H1 (cell line): ENCODE results near the gene TMEM135. TPM values are rescaled to one million over a fixed set of nuclear protein-coding genes. Genes with fewer than 3 reads are reported as not detected.

ENCODE experiments used
- CTCF ChIA-PET: fragments of 300-600 bp; sonication (Branson Sonifier 250); formaldehyde crosslinking; loops from one replicate; lab custom pipeline; 2021; ENCODE audit not compliant: partially characterized antibody; lab: Charles Lee
- POLR2A ChIA-PET: fragments of 300-600 bp; sonication (Branson Sonifier 250); formaldehyde crosslinking; loops from one replicate; lab custom pipeline; 2021; ENCODE audit warnings: inconsistent platforms; ENCODE audit not compliant: partially characterized antibody; lab: Charles Lee
- DNase-seq, 2 experiments: peaks; one replicate each; pipeline versions ENCODE4 v3.0.0 to v3.0.0-alpha.2; 2010 to 2022; ENCODE audit warnings: low spot score in 2 of 2, low read depth in 1 of 2, mixed read lengths in 1 of 2
- FAIRE-seq: peaks from 2 replicates; lab custom pipeline; 2011; peaks lifted over from hg19 to GRCh38; lab: Jason Lieb, UNC
- H2AFZ ChIP-seq: 2 replicates; pipeline ENCODE4 v1.8.1; 2012; ENCODE audit warnings: low read length, inconsistent platforms
- H2AK5ac ChIP-seq: 2 replicates; pipeline ENCODE4 v1.6.1; 2013; ENCODE audit warnings: low read depth, low read length
- H2BK120ac ChIP-seq: replicated peaks from 2 replicates; pipeline ENCODE3; 2013; ENCODE audit warnings: low read depth, low read length, inconsistent platforms
- H2BK12ac ChIP-seq: 2 replicates; pipeline ENCODE4 v1.6.1; 2013; ENCODE audit warnings: low read depth, low read length
- H2BK15ac ChIP-seq: 2 replicates; pipeline ENCODE4 v1.6.1; 2013; ENCODE audit warnings: low read length
- H2BK20ac ChIP-seq: 2 replicates; pipeline ENCODE4 v1.6.1; 2013; ENCODE audit warnings: low read length
- H2BK5ac ChIP-seq: 2 replicates; pipeline ENCODE4 v1.6.1; 2013; ENCODE audit warnings: low read depth, low read length
- H3K14ac ChIP-seq: 2 replicates; pipeline ENCODE4 v1.6.1; 2013; ENCODE audit warnings: inconsistent platforms; ENCODE audit not compliant: insufficient read length
- H3K18ac ChIP-seq: 2 replicates; pipeline ENCODE4 v1.6.1; 2013; ENCODE audit warnings: low read length; ENCODE audit errors: extremely low read depth
- H3K23ac ChIP-seq: 2 replicates; pipeline ENCODE4 v1.6.1; 2013; ENCODE audit warnings: inconsistent platforms; ENCODE audit not compliant: insufficient read length
- H3K23me2 ChIP-seq: 2 replicates; pipeline ENCODE4 v1.6.1; 2013; ENCODE audit warnings: low read depth, low read length
- H3K27ac ChIP-seq: 2 replicates; pipeline ENCODE4 v1.6.1; 2011; ENCODE audit warnings: low read depth, low read length, inconsistent platforms
- H3K27me3 ChIP-seq, 4 experiments: replicated peaks in 1 of 4; 1 replicate in 1 of 4; 2 replicates in 3 of 4; pipeline versions ENCODE4 v1.6.1 to v1.8.1; 2011 to 2013; ENCODE audit warnings: low read length in 3 of 4, mild to moderate bottlenecking in 3 of 4, inconsistent platforms in 2 of 4, mixed read lengths in 2 of 4, moderate library complexity in 1 of 4; ENCODE audit not compliant: control insufficient read depth in 3 of 4, insufficient read depth in 3 of 4; ENCODE audit errors: extremely low read depth in 1 of 4
- H3K36me3 ChIP-seq, 4 experiments: 2 replicates each; pipeline versions ENCODE4 v1.6.1 to v1.8.1; 2011 to 2013; ENCODE audit warnings: mild to moderate bottlenecking in 4 of 4, low read length in 3 of 4, moderate library complexity in 2 of 4, control low read depth in 1 of 4, inconsistent platforms in 1 of 4; ENCODE audit not compliant: insufficient read depth in 4 of 4, control insufficient read depth in 2 of 4
- H3K4ac ChIP-seq: replicated peaks from 2 replicates; pipeline ENCODE3; 2013; ENCODE audit warnings: low read length, low read depth, mixed read lengths, inconsistent platforms; ENCODE audit not compliant: insufficient read length
- H3K4me1 ChIP-seq, 4 experiments: replicated peaks in 1 of 4; 1 replicate in 1 of 4; 2 replicates in 3 of 4; pipeline versions ENCODE4 v1.6.1 to v1.8.1; 2011 to 2013; ENCODE audit warnings: low read length in 3 of 4, inconsistent platforms in 2 of 4, mixed read lengths in 1 of 4; ENCODE audit not compliant: insufficient read depth in 4 of 4, control insufficient read depth in 3 of 4
- H3K4me2 ChIP-seq, 2 experiments: 2 replicates each; pipeline versions ENCODE4 v1.6.1 to v1.8.1; 2011 to 2013; ENCODE audit warnings: low read depth in 2 of 2, low read length in 2 of 2, control low read depth in 1 of 2, inconsistent platforms in 1 of 2, mild to moderate bottlenecking in 1 of 2; ENCODE audit not compliant: insufficient read depth in 1 of 2
- H3K4me3 ChIP-seq, 4 experiments: fragments of 200-600, 300-600 bp in 1 of 4; sonication (generic), shearing (Covaris generic), sonication (Bioruptor Twin) in 1 of 4; 2 replicates each; pipeline versions ENCODE4 v1.5.1 to v1.8.1; 2011 to 2016; ENCODE audit warnings: low read length in 4 of 4, low read depth in 3 of 4, control low read depth in 2 of 4, inconsistent platforms in 2 of 4, mild to moderate bottlenecking in 2 of 4, mixed read lengths in 1 of 4, moderate library complexity in 1 of 4; ENCODE audit not compliant: insufficient read depth in 2 of 4; ENCODE audit errors: extremely low read depth in 1 of 4
- H3K56ac ChIP-seq: replicated peaks from 2 replicates; pipeline ENCODE3; 2013; ENCODE audit warnings: low read depth, mild to moderate bottlenecking, mixed read lengths, low read length, inconsistent platforms; ENCODE audit not compliant: insufficient read length
- H3K79me1 ChIP-seq: 2 replicates; pipeline ENCODE4 v1.6.1; 2013; ENCODE audit warnings: low read depth, low read length, control low read depth
- H3K79me2 ChIP-seq, 2 experiments: 2 replicates each; pipeline versions ENCODE4 v1.6.1 to v1.8.1; 2012 to 2013; ENCODE audit warnings: low read length in 2 of 2, mild to moderate bottlenecking in 2 of 2, inconsistent platforms in 1 of 2; ENCODE audit not compliant: insufficient read depth in 2 of 2, control insufficient read depth in 1 of 2
- H3K9ac ChIP-seq, 4 experiments: replicated peaks in 1 of 4; 1 replicate in 1 of 4; 2 replicates in 3 of 4; pipeline versions ENCODE4 v1.6.1 to v1.8.1; 2011 to 2013; ENCODE audit warnings: low read depth in 3 of 4, low read length in 3 of 4, control low read depth in 2 of 4, mild to moderate bottlenecking in 2 of 4, moderate library complexity in 2 of 4, inconsistent platforms in 1 of 4; ENCODE audit errors: extremely low read depth in 1 of 4
- H3K9me3 ChIP-seq, 2 experiments: 2 replicates each; pipeline versions ENCODE4 v1.6.1 to v1.8.1; 2012 to 2013; ENCODE audit warnings: mild to moderate bottlenecking in 2 of 2, moderate library complexity in 2 of 2, control low read depth in 1 of 2, inconsistent platforms in 1 of 2, low read depth in 1 of 2, low read length in 1 of 2, mixed read lengths in 1 of 2; ENCODE audit not compliant: insufficient read depth in 2 of 2
- H4K20me1 ChIP-seq, 2 experiments: replicated peaks in 1 of 2; 2 replicates each; pipeline versions ENCODE3 to v1.8.1; 2011 to 2013; ENCODE audit warnings: inconsistent platforms in 2 of 2, low read length in 2 of 2, mild to moderate bottlenecking in 1 of 2; ENCODE audit not compliant: insufficient read depth in 2 of 2, control insufficient read depth in 1 of 2
- H4K5ac ChIP-seq: 2 replicates; pipeline ENCODE4 v1.6.1; 2013; ENCODE audit warnings: low read length, low read depth, mixed read lengths, inconsistent platforms; ENCODE audit not compliant: insufficient read length
- H4K8ac ChIP-seq: 2 replicates; pipeline ENCODE4 v1.8.0; 2013; ENCODE audit warnings: mild to moderate bottlenecking, moderate library complexity, low read length, inconsistent platforms; ENCODE audit not compliant: insufficient read depth; ENCODE audit errors: extremely low read depth
- H4K91ac ChIP-seq: replicated peaks from 2 replicates; pipeline ENCODE3; 2013; ENCODE audit warnings: low read length, mixed read lengths, inconsistent platforms; ENCODE audit not compliant: insufficient read length
- BCL11A ChIP-seq, 2 experiments: IDR thresholded peaks; one replicate each; pipeline ENCODE4 v1.6.1; 2011; ENCODE audit warnings: low read depth in 2 of 2, low read length in 2 of 2, mild to moderate bottlenecking in 2 of 2
- CHD1 ChIP-seq: IDR thresholded peaks from 2 replicates; pipeline ENCODE4 v1.6.1; 2012; ENCODE audit warnings: low read depth, low read length, improper control_type of control experiment
- POU5F1 ChIP-seq: IDR thresholded peaks from 2 replicates; pipeline ENCODE4 v1.6.1; 2011; ENCODE audit warnings: low read depth, mild to moderate bottlenecking, low read length, moderate library complexity
- SP2 ChIP-seq: IDR thresholded peaks from 2 replicates; pipeline ENCODE4 v1.6.1; 2012; ENCODE audit warnings: mild to moderate bottlenecking, low read length, inconsistent platforms
- WGBS, 2 experiments: shearing (Covaris generic) in 1 of 2; methylation state at CpG; one replicate each; pipeline versions ENCODE4 v1.1.6 to v1.1.7; 2013 to 2015; ENCODE audit warnings: low lambda C conversion rate in 2 of 2, mixed read lengths in 2 of 2, inconsistent platforms in 1 of 2, low coverage in 1 of 2, missing lambda C conversion rate in 1 of 2; ENCODE audit not compliant: insufficient replicate concordance in 2 of 2, insufficient coverage in 1 of 2, insufficient read length in 1 of 2; ENCODE audit errors: extremely low coverage in 1 of 2, missing lambda C conversion rate in 1 of 2; 5-methylcytosine and 5-hydroxymethylcytosine counted together
- polyA plus RNA-seq, 7 experiments: library from polyadenylated mRNA; depleted of rRNA in 3 of 7; stranded (reverse) in 5 of 7; unstranded in 2 of 7; fragments of >200 nt in 5 of 7; fragments of 200-250 nt in 2 of 7; gene quantifications; 1 replicate in 5 of 7; 2 replicates in 1 of 7; 4 replicates in 1 of 7; pipeline versions ENCODE4 v1.2.1 to v1.2.3, GENCODE V29; 2011 to 2013; ENCODE audit warnings: missing spikeins in 2 of 7, mixed read lengths in 2 of 7
- total RNA-seq: library from RNA; stranded (reverse); fragmentation: NEBNext Ultra II Directional; extraction: Animal tissue kit (Norgen Biotek cat#: 25700); gene quantifications from 2 replicates; pipeline ENCODE4 v1.2.1, GENCODE V29; 2021

The TMEM135 gene
- total and polyA plus RNA-seq, 2 of the 8 experiments (the other 6 are each of a cell fraction or from before 2014, with no cell fraction given) = 9.3 to 31.3 TPM

GRCh38 chr11:87258171-87258833 is 220.6 kb downstream of the TMEM135 start:
- FAIRE-seq = no peak
- TF ChIP-seq SP2 = no peak
- TF ChIP-seq CHD1 = no peak
- TF ChIP-seq BCL11A (IDR thresholded peaks at IDR 0.05; ENCODE audit: low read depth in 2 of 2, low read length in 2 of 2) = no peak
- no peak for TF ChIP-seq POU5F1

More at GRCh38 chr11:87258171-87258833, 220.6 kb downstream of the TMEM135 start:
- no peak for DNase-seq
- H4K20me1 ChIP-seq = peaks cover 0 to 1% of the 10 kb centered on the region in 2 experiments
- H2AFZ ChIP-seq = no peak overlapping the region
- no peak overlapping the region for H2AK5ac ChIP-seq
- H3K27ac ChIP-seq = no peak overlapping the region
- no peak overlapping the region for H2BK15ac ChIP-seq
- H3K4me3 ChIP-seq = no peak overlapping the region
- H3K23me2 ChIP-seq = no peaks in the 10 kb centered on the region
- no peaks in the 10 kb centered on the region for H3K27me3 ChIP-seq
- no peak overlapping the region for H4K91ac ChIP-seq
- no peak overlapping the region for H2BK20ac ChIP-seq
- no peak overlapping the region for H3K4me2 ChIP-seq
- no peaks in the 10 kb centered on the region for H3K9me3 ChIP-seq
- no peak overlapping the region for H4K5ac ChIP-seq
- H2BK5ac ChIP-seq = no peak overlapping the region
- no peak overlapping the region for H3K9ac ChIP-seq
- no peak overlapping the region for H3K18ac ChIP-seq
- no peaks in the 10 kb centered on the region for H3K79me2 ChIP-seq
- no peak overlapping the region for H4K8ac ChIP-seq
- H3K23ac ChIP-seq = no peak overlapping the region
- H3K4ac ChIP-seq = no peak overlapping the region
- ChIA-PET POLR2A (no interaction called here), CTCF (interaction anchor here (0.7 kb wide), 1 partner anchor 269 kb away, joined by 3 read pairs; no protein-coding TSS in a partner anchor)
- H3K36me3 ChIP-seq = no peaks in the 10 kb centered on the region
- no peak overlapping the region for H3K56ac ChIP-seq
- no peaks in the 10 kb centered on the region for H3K79me1 ChIP-seq
- H3K14ac ChIP-seq = no peak overlapping the region
- 71% methylated on average over 1 of the region's 1 CpG; no CpG with 5 or more reads in 1 of the 2 experiments for WGBS, 2 experiments
- H2BK120ac ChIP-seq = no peak overlapping the region
- no peak overlapping the region for H2BK12ac ChIP-seq
- no peaks in the 10 kb centered on the region; a peak in 1 of 7 replicates for H3K4me1 ChIP-seq
